Measurements from ENCODE around the gene ZNF846.
"Not testable (repeated sequence)": the region's sequence is repeated elsewhere in the genome, so short reads cannot be mapped to it uniquely, and the experiment has no call there.

The ZNF846 gene

GRCh38 chr19:9768175-9769112 is at the start of gene ZNF846:
Gene ZNF846, minus strand, starts transcription at chr19:9768738. Its CDS starts 3,788 bp downstream, at chr19:9764950.
- peak within 1 kb of the TSS; percentile 91 for H3K27ac ChIP-seq
- DNase-seq (ENCODE audit: low read depth, low spot score), result peak; percentile 87

DNA sequence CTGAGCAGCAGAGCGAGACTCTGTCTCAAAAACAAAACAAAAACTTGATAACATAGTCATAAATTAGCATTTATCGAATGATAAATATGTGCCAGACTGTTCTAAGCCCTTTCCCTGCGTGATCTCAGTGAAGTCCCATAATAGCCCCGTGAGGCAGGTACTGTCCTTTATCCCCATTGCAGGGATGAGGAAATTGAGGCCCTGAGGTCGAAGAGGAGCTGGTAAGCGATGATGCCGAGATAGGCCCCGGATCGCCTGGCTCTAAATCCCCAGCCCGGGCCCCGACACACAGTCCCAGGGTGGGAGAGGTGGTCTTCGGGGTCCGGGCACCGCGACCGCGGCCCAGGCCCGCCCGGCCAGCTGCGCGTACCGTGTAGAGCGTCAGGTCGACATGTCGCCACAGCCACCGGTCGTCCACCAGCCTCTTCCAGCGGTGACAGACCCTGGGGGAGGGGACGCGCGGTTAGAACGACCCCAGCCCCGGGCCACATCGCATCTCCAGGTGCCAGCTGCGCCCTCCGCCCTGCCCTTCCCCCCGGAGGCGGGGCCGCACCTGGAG is 49.7 kb upstream of the ZNF846 start:
- DNase-seq (ENCODE audit: low read depth, low spot score), result no peak
- peak overlapping the region; percentile 89 for H3K27ac ChIP-seq

DNA sequence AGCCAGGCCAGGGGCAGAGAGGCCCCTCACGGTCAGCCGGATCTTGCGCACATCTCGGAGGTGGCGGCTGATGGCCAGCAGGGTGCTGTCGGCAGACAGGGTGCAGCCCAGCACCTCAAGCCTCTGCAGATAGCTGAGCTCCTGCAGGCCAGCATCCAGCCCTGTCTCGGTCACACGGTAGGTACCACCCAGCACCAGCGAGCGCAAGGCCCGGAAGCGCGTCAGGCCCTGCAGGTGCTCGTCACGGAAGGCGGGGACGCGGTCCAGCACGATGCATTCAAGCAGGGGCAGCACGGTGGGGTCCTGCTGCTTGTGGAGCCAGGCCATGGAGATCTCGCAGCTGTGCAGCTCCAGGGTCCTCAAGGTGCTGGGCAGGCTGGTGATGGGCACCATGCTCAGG is 42.6 kb upstream of the ZNF846 start:
- H3K27ac ChIP-seq, result no peak overlapping the region
- no peak for DNase-seq (ENCODE audit: low read depth, low spot score)

- H3K27ac ChIP-seq, result no peak overlapping the region
- DNase-seq (ENCODE audit: low read depth, low spot score), result no peak
These were observed 40.6 kb upstream of the ZNF846 start for GRCh38 chr19:9808855-9809824.

DNA sequence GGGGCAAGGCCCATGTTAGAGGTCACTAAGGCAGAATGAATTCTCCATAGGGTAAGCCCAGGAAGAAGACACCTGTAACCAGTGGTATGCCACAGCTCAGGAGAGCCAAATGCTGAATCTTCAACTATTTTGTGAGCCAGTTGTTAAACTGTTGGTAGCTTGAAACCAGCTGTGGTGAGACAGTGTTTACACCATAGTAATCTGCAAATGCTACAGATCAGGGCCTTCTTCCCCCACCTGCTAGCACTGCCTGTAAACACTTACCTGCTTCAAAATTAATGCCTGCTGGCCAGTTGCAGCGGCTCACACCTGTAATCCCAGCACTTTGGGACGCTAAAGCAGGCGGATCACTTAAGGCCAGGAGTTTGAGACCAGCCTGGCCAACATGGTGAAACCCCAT is 38.3 kb upstream of the ZNF846 start:
- no peak overlapping the region for H3K27ac ChIP-seq

GRCh38 chr19:9801976-9802375 is 33.4 kb upstream of the ZNF846 start:
- H3K27ac ChIP-seq, result no peak overlapping the region
- DNase-seq (ENCODE audit: low read depth, low spot score), result no peak

More for the DNA sequence above, 38.3 kb upstream of the ZNF846 start:
- DNase-seq (ENCODE audit: low read depth, low spot score), result no peak

- DNase-seq (ENCODE audit: low read depth, low spot score), result no peak
- H3K27ac ChIP-seq, result peak overlapping the region; percentile 80
These were observed 30.6 kb upstream of the ZNF846 start for GRCh38 chr19:9799162-9799561.

GRCh38 chr19:9797871-9798270 is 29.3 kb upstream of the ZNF846 start:
- peak overlapping the region; percentile 80 for H3K27ac ChIP-seq
- peak; percentile 56 for DNase-seq (ENCODE audit: low read depth, low spot score)

DNA sequence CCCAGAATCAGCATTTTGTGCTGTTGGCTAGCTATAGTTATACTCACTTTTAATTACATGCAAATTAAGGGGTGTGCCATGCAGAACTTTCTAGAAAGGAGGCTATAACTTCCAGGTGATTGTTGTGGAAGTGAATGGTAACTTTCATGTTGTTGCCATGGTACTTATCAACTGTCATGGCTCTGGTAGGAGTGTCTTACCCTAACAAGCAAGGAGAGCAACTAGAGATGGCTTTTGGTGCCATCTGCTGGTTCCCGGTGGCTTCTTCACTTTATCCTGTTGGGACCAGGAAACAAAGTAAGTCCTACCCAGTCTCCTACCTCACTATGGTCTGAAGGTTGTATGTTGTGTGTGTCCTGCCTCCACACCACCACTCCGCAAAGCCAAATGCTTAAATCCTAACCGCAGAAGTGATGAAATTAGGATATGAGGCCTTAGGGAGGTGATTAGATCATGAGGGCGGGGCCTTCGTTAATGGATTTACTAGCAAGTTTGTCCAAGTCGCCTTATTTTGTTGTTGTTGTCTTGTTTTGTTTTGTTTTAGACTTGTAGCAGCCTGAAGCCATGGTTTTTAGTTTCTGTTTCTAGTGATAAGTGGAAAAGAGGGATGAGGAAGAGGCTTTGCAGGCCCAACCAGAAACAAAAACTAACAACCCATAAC is 27.7 kb upstream of the ZNF846 start:
- H3K27ac ChIP-seq, result peak overlapping the region; percentile 80
- peak; percentile 77 for DNase-seq (ENCODE audit: low read depth, low spot score)

GRCh38 chr19:9793071-9793591 is 24.6 kb upstream of the ZNF846 start:
- H3K27ac ChIP-seq, result peak overlapping the region; percentile 51
- no peak for DNase-seq (ENCODE audit: low read depth, low spot score)

DNA sequence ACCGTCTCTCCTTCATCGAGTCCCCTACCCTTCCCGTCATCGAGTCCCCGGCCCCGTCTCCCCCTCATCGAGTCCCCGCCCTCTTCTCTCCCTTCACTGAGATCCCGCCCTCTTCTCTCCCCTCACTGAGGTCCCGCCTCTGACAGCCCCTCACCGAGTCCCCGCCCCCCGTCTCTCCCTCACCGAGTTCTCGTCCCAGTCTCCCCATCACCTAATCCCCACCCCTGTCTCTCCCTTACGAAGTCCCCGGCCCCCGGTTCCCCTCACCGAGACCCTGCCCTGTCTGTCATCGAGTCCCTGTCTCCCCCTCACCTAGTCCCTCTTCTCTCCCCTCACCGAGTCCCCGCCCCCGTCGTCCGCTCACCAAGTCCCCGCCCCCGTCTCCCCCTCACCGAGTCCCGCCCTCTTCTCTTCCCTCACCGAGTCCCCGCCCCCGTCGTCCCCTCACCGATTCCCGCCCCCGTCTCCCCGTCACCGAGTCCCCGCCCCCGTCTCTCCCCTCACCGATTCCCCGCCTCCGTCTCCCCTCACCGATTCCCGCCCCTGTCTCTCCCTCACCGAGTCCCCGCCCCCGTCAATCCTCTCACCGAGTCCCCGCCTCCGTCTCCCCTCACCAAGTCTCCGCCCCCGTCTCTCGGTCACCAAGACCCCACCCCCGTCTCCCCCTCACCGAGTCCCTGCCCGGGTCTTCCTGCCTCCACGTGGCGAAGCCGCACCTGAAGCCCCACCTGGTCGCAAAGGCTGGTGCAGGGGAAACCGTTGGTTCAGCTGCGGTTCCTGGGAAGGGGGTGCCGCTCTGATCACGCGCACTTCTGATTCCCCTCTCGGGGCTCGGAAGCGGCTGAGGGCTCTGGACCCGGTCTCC is 23.9 kb upstream of the ZNF846 start:
- peak; percentile 73 for DNase-seq (ENCODE audit: low read depth, low spot score)
- H3K27ac ChIP-seq, result peak overlapping the region; percentile 51

GRCh38 chr19:9791552-9792205 is 23.1 kb upstream of the ZNF846 start:
- peak overlapping the region; percentile 51 for H3K27ac ChIP-seq
- DNase-seq (ENCODE audit: low read depth, low spot score), result peak; percentile 85

DNA sequence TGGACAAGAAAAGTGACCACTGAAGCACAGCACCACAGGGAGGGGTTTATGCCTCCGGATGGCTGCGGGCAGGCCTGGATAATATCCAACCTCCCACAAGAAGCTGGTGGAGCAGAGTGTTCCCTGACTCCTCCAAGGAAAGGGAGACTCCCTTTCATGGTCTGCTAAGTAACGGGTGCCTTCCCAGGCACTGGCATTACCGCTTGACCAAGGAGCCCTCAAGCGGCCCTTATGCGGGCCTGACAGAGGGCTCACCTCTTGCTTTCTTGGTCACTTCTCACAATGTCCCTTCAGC is 22.5 kb upstream of the ZNF846 start:
- peak overlapping the region; percentile 51 for H3K27ac ChIP-seq
- DNase-seq (ENCODE audit: low read depth, low spot score), result not testable (repeated sequence)

GRCh38 chr19:9789579-9789978 is 21.0 kb upstream of the ZNF846 start:
- not testable (repeated sequence) for H3K27ac ChIP-seq; DNase-seq (ENCODE audit: low read depth, low spot score)

DNA sequence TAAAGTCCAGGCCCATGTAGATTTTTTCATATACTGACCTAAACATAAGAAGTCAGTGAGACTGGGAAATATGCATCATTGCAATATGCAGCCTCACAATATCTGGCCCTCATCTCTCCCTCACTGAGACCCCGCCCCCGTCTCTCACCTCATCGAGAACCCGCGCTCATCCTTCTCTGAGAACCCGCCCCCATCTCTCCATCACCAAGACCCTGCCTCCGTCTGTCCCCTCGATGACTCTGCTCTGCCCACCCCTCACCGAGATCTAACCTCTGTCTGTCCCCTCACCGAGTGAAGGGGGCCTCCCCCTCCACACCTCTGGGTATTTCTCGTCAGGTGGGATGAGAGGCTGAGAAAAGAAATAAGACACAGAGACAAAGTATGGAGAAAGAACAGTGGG is 20.5 kb upstream of the ZNF846 start:
- H3K27ac ChIP-seq, result no peak overlapping the region
- DNase-seq (ENCODE audit: low read depth, low spot score), result no peak

DNA sequence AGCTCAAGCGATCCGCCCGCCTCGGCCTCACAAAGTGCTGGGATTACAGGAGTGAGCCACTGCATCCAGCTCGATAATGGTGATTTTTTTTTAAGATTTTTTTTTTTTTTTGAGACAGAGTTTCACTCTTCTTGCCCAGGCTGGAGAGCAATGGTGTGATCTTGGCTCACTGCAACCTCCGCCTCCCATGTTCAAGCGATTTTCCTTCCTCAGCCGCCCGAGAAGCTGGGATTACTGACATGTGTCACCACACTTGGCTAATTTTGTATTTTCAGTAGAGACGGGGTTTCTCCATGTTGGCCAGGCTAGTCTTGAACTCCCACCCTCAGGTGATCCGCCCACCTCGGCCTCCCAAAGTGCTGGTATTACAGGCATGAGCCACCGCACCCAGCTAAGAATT is 20.1 kb upstream of the ZNF846 start:
- DNase-seq (ENCODE audit: low read depth, low spot score); H3K27ac ChIP-seq: not testable (repeated sequence)

DNA sequence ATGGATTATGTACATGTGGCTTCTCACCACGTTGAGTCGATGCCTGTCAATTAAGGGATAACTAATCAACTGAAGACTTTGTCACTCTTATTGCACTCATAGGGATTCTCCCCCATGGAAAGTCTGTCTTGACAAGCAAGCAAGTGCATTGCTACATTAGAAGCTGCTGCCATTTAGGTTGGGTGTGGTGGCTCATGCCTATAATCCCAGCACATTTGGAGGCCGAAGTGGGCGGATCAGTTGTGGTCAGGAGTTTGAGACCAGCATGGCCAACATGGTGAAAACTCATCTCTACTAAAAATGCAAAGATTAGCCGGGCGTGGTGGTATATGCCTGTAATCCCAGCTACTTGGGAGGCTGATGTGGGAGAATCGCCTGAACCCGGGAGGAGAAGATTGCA is 18.3 kb upstream of the ZNF846 start:
- no peak for DNase-seq (ENCODE audit: low read depth, low spot score)
- H3K27ac ChIP-seq, result no peak overlapping the region

DNA sequence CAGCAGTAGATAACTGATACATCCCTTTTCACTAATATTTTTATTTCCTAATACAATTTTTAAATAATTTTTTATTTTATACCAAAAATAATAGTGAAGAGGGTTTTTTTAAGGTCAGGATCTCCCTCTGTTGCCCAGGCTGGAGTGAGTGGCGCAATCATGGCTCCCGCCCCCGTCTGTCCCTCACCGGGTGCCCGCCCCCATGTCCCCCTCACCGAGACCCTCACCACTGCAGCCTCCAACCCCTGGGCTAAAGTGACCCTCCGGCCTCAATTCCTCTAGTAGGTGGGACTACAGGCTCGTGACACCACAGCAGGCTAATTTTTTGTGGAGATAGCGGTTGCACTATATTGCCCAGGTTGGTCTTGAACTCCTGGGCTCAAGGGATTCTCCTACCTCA is 17.8 kb upstream of the ZNF846 start:
- peak overlapping the region; percentile 96 for H3K27ac ChIP-seq

More for the DNA sequence above, 17.8 kb upstream of the ZNF846 start:
- no peak for DNase-seq (ENCODE audit: low read depth, low spot score)

Data from epithelial cell of prostate (primary cell).